Fibroblast of mammary gland (primary cell): ENCODE measurements around the gene CDSN.

Experiments
- DNase-seq: peaks from one replicate; pipeline ENCODE4 v3.0.0-alpha.2; 2010; ENCODE audit warnings: low read depth
- H3K4me3 ChIP-seq: 2 replicates; pipeline ENCODE4 v1.5.1; 2011; ENCODE audit warnings: low read depth, mild to moderate bottlenecking, low read length, moderate library complexity; ENCODE audit not compliant: control insufficient read depth
- TF ChIP-seq, protein P1 (sequence below): conservative IDR thresholded peaks from 2 replicates; pipeline ENCODE4 v1.5.1; 2011; ENCODE audit warnings: low read depth, low read length, inconsistent platforms; ENCODE audit not compliant: control insufficient read depth, insufficient read depth

CDSN gene

DNA sequence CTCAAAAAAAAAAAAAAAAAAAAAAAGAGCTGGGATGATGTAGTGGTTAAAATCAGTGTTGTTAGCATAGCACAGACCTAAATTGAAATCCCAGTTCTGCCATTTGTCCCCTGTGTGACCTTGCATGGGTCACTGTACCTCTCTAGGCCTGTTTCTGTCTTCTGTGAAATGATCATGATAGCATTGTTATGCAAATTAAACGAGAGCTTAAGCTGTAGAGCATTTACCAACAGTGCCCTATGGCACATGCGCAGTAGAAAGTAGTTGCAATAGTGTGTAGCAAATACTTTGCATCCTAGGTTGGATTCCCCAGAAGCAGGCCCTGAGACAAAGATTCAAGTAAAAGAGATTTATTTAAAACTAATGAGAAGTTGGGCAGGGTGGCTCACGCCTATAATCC, 11.3 kb upstream of the CDSN start:
- no peak for DNase-seq
- TF ChIP-seq, protein P1, sequence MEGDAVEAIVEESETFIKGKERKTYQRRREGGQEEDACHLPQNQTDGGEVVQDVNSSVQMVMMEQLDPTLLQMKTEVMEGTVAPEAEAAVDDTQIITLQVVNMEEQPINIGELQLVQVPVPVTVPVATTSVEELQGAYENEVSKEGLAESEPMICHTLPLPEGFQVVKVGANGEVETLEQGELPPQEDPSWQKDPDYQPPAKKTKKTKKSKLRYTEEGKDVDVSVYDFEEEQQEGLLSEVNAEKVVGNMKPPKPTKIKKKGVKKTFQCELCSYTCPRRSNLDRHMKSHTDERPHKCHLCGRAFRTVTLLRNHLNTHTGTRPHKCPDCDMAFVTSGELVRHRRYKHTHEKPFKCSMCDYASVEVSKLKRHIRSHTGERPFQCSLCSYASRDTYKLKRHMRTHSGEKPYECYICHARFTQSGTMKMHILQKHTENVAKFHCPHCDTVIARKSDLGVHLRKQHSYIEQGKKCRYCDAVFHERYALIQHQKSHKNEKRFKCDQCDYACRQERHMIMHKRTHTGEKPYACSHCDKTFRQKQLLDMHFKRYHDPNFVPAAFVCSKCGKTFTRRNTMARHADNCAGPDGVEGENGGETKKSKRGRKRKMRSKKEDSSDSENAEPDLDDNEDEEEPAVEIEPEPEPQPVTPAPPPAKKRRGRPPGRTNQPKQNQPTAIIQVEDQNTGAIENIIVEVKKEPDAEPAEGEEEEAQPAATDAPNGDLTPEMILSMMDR: no peak
- H3K4me3 ChIP-seq: no peak overlapping the region

DNA sequence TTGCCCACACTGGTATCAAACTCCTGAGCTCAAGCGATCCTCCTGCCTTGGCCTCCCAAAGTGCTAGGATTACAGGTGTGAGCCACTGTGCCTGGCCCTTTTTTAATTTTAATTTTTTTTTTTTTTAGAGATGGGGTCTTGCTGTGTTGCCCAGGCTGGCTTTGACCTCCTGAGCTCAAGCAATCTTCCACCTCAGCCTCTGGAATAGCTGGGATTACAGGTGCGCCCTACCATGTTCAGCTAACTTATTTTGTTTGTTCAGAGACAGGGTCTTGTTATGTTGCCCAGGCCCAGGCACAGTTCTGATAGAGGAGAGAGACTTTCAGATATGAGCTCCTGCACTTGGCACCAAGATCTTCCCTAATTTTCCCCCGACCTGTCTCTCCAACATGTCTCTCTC, 10.5 kb upstream of the CDSN start:
- no peak overlapping the region for H3K4me3 ChIP-seq
- no peak for DNase-seq
- TF ChIP-seq, protein P1: no peak

DNA sequence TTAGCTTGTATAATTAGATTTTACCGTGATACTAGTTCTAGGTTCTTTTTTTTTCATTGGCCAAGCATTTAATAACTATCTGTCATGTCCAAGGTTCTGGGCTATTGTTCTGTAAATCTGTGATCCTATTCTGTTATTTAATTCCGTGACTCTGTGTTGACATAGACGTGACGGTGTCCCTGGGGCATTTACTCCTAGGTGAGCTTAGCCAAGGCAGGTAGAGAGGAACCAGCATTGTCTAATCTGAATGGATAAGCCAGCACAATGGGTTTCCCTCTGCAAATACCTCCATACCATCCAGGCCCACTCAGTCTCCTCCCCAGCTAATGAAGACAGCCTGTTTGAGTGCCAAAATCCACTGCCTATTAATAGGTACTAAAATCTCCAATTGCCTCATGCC, 8.9 kb upstream of the CDSN start:
- TF ChIP-seq, protein P1: no peak
- DNase-seq: no peak
- no peak overlapping the region for H3K4me3 ChIP-seq

DNA sequence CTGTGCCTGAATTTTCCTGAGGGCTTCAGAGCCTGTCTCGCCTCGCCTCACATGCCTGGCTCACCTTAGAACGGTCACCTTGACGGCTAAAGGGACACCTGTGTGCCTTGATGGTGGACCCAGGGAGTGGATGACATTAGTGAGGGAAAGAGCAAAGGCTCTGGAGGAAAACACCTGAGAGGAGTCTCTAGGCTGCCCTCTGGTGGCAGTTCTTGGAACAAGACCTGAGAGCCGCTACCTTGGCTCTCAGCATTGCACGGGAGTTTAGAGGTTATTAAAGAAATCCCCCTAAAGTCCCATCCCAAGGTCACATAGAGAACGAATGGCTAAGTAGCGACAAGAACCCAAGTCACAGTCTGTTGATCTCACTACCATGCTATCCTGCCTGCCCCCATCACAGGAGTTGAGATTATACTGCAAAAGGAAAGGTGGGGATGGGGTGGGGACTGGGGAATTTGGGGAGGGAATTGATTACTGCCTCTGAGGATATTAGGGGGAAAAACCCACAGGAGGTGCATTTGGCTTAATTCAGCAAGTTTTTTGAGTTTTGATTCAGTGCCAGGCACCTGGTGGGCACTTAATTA, 7.9 kb upstream of the CDSN start:
- TF ChIP-seq, protein P1: peak; percentile 87
- DNase-seq: peak; percentile 40
- no peak overlapping the region for H3K4me3 ChIP-seq

DNA sequence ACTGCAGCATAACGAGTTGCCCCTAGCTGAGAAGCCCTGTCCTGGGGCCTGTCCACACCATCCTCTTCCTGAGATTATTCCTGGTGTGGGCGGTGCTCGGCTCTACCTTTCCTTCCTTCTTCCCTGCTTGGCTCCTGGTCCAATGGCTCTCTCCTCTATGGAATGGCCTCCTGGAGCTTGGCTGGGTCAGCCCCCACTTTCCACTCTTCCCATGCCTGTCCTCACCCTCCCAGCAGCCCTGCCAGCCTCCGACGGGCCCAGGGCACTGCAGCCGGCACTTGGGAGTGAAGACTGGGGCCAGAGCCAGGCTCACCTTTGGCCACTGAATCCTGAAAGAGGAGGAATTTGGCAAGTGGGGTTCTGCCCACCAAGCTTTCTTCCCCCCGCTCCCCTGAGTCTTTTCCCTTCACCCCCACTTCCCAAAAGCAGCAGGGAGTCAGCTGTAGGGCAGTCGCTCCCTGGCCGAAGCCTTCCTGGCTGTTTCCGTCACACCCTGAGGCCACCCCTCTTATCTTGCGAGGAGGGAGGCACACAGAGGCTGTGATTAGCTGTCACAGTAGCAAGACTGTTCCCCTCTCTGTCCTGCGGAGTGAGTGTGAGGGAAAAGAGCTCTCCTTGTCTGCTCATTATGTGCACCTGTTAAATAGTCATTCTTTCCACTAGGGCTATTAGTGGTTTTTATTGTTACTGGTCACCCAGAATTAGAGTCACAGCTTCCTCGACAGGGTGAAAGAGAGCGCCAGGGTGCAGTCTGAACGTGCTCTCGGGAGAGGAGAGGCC, 6.3 kb upstream of the CDSN start:
- no peak overlapping the region for H3K4me3 ChIP-seq
- TF ChIP-seq, protein P1: no peak
- no peak for DNase-seq

DNA sequence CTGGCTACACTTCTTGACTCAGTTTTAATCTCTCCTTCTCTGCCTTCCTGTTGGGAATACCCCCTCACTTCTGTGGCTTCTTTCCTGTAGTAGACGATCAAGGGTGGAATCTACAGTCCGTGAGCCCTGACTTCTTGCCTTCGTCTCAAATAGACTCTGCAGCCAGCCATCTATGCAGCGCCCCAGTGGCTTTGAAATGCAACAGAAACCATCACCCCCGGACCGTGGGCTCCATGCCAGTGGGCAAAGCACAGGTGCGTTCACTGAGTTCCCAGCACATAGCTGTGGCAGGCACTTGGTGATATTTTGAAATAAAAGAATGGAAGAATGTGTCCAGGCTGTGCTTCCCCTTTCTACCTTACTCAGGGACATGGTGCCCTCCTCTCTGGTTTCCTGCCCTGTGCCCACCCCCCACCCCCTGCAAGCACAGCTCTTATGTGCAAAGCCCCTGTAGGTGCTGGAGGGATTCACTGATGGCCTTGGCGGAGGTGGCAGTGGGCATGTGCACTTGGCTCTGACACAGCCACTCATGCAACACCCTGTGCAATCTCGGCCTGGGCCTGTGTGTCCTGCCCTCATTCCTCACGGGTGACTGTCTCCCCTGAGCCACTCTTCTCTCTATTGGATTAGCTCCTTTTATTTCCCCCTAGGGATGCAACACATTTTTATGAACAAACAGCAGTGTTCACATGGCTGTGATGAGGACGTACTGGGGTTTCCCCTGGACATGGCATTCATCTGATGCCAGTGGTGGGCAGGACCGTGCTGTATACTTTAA, 5.5 kb upstream of the CDSN start:
- TF ChIP-seq, protein P1: no peak

More for the DNA sequence above, 5.5 kb upstream of the CDSN start:
- peak; percentile 58 for DNase-seq
- H3K4me3 ChIP-seq: no peak overlapping the region
